ENCODE data around the gene TMEM63A.

Gene TMEM63A

DNA sequence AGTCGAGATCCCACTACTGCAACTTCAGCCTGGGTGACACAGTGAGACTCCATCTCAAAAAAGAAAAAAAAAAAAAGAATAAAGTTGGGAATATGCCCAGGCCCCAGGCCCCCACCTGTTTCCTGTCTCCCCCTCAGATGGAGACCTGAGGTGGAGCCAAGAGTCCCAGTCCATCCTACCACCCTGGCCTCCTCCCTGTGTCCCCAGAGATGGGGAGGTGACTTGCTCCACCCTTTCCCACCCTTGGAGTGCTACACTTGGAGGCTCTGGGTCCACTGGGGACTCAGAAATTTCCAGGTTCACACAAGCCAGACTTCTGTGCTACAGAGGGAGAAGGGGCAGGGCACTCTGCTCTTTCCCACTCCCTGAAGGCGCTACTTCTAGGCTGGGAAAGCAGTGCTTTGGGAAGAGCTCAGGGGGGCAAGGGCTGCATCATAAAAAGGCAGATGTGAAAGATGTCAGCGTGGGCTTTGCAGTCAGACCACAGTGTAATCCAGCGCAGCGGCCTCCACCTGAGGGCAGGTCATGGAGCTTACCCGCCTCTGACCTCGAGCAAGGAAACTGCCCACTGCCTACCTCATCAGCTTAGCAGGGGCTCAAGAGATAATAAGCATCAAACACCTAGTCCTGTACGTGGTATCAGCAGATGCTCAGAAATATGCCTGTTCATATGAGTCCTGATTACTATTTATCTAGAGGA is 13.4 kb downstream of the TMEM63A start:
- Histone ChIP-seq H3K4me2 (ENCODE audit: low read length) (no peak overlapping the region), H3K23ac (ENCODE audit: low read length) (no peak overlapping the region), H2BK5ac (ENCODE audit: low read depth, low read length, poor library complexity) (no peak overlapping the region), H2BK12ac (ENCODE audit: low read length) (no peak overlapping the region), H3K9ac (ENCODE audit: low read length) (no peak overlapping the region), H4K12ac (ENCODE audit: low read depth, low read length) (no peak overlapping the region), H3K27ac (ENCODE audit: low read depth, low read length) (no peak overlapping the region), H3K79me1 (ENCODE audit: low read length) (no peaks in the 10 kb centered on the region), H4K8ac (ENCODE audit: low read depth, low read length) (no peak overlapping the region), H2AFZ (ENCODE audit: insufficient read depth, low read length, poor library complexity) (no peak overlapping the region), H3K18ac (ENCODE audit: low read length) (no peak overlapping the region), H3K14ac (ENCODE audit: low read length) (no peak overlapping the region), H3K4me1 (ENCODE audit: control insufficient read depth in 1 of 2, insufficient read depth in 2 of 2, low read length in 2 of 2) (peaks cover 2 to 3% of the 10 kb centered on the region in 2 experiments), H3K4ac (ENCODE audit: low read depth, low read length) (no peak overlapping the region), H3K27me3 (ENCODE audit: insufficient read depth, low read length) (no peaks in the 10 kb centered on the region), H2AK5ac (ENCODE audit: low read length) (no peak overlapping the region), H4K91ac (ENCODE audit: low read depth, low read length) (no peak overlapping the region), H3K4me3 (ENCODE audit: low read depth, low read length) (no peak overlapping the region), H3K36me3 (ENCODE audit: control insufficient read depth in 1 of 2, insufficient read depth in 2 of 2, low read length in 2 of 2) (peaks cover 35 to 43% of the 10 kb centered on the region in 2 experiments), H2BK120ac (ENCODE audit: insufficient read depth, low read length, poor library complexity) (no peak overlapping the region), H3K79me2 (ENCODE audit: control insufficient read depth, insufficient read depth, low read length, poor library complexity) (no peaks in the 10 kb centered on the region), H3K9me3 (ENCODE audit: insufficient read depth, low read depth, low read length) (peaks cover 1% of the 10 kb centered on the region)
- WGBS (ENCODE audit: extremely low coverage, insufficient coverage, insufficient read length), result no CpG with 5 or more reads among the region's 8 CpGs
- no peak for DNase-seq

DNA sequence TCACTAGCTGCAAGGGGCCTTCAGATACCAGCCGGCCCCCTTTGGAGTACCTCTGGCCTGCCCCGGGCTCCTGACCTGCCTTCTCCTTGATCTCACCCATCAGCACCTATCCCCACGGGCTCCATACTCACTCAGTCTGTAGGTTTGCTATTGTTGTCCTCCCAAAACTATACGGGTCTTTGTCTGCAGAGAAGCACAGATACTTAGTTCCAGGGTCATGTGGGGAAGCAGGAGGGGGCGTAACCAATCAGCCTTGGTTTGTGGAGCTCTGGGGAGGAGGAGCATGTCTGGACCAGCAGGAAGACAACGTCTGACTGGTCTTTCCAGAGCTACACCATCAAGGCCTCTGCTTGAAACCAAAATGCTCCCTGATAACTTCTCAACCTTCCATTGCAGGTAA is 15.2 kb downstream of the TMEM63A start:
- Histone ChIP-seq H2AFZ (ENCODE audit: insufficient read depth, low read length, poor library complexity) (no peak overlapping the region), H2BK5ac (ENCODE audit: low read depth, low read length, poor library complexity) (no peak overlapping the region), H3K36me3 (ENCODE audit: control insufficient read depth in 1 of 2, insufficient read depth in 2 of 2, low read length in 2 of 2) (peaks cover 38 to 50% of the 10 kb centered on the region in 2 experiments), H4K12ac (ENCODE audit: low read depth, low read length) (no peak overlapping the region), H2BK120ac (ENCODE audit: insufficient read depth, low read length, poor library complexity) (no peak overlapping the region), H3K4me3 (ENCODE audit: low read depth, low read length) (no peak overlapping the region), H3K14ac (ENCODE audit: low read length) (no peak overlapping the region), H3K9ac (ENCODE audit: low read length) (no peak overlapping the region), H2BK12ac (ENCODE audit: low read length) (no peak overlapping the region), H3K4me1 (ENCODE audit: control insufficient read depth in 1 of 2, insufficient read depth in 2 of 2, low read length in 2 of 2) (no peaks in the 10 kb centered on the region), H3K18ac (ENCODE audit: low read length) (no peak overlapping the region), H3K9me3 (ENCODE audit: insufficient read depth, low read depth, low read length) (peaks cover 1% of the 10 kb centered on the region), H3K4me2 (ENCODE audit: low read length) (no peak overlapping the region), H4K91ac (ENCODE audit: low read depth, low read length) (no peak overlapping the region), H3K79me1 (ENCODE audit: low read length) (no peaks in the 10 kb centered on the region), H4K8ac (ENCODE audit: low read depth, low read length) (no peak overlapping the region), H2AK5ac (ENCODE audit: low read length) (no peak overlapping the region), H3K4ac (ENCODE audit: low read depth, low read length) (no peak overlapping the region), H3K79me2 (ENCODE audit: control insufficient read depth, insufficient read depth, low read length, poor library complexity) (no peaks in the 10 kb centered on the region), H3K27me3 (ENCODE audit: insufficient read depth, low read length) (no peaks in the 10 kb centered on the region), H3K27ac (ENCODE audit: low read depth, low read length) (no peak overlapping the region), H3K23ac (ENCODE audit: low read length) (no peak overlapping the region)
- DNase-seq, result no peak
- WGBS (ENCODE audit: extremely low coverage, insufficient coverage, insufficient read length), result no CpG with 5 or more reads among the region's 6 CpGs

DNA sequence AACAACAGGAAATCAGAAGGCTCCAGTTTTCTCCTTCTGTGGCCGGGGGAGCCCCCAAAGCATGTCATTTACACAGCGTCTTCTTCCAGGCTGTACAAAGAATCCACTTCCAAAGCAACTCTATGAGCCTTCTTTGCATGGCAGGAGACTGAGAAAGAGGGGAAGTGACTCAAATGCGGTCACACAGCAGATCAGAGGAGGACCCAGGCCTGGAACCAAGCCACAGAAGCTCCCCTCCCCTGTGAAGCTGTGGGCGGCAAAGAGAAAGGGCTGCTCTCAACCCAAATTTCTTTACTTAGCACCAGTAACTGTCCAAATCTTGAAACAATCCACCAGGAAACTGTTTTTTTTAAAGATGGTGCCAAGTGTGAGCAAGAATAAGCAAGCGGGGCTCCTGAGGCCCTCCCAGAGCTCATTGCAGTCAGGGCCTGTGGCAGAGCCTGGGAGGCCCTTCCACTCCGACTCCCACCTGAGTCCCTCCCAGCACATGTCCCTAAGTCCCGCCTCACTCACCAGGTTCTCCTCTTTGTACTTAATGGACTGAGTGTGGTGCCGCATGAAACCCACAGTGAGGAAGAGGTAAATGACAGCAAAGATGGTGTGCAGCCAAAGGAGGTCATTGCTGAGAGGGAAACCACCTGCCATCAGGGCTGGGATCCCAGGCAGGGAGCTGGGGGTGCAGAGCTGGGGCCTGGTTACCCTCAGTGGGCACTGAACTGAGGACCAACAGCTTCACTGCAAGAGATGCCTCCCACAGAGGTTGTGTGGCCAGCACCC is 15.9 kb downstream of the TMEM63A start:
- Histone ChIP-seq H4K91ac (ENCODE audit: low read depth, low read length) (no peak overlapping the region), H2AK5ac (ENCODE audit: low read length) (no peak overlapping the region), H3K27ac (ENCODE audit: low read depth, low read length) (no peak overlapping the region), H3K27me3 (ENCODE audit: insufficient read depth, low read length) (no peaks in the 10 kb centered on the region), H3K4me3 (ENCODE audit: low read depth, low read length) (no peak overlapping the region), H3K9ac (ENCODE audit: low read length) (no peak overlapping the region), H4K12ac (ENCODE audit: low read depth, low read length) (no peak overlapping the region), H2BK5ac (ENCODE audit: low read depth, low read length, poor library complexity) (no peak overlapping the region), H3K79me2 (ENCODE audit: control insufficient read depth, insufficient read depth, low read length, poor library complexity) (no peaks in the 10 kb centered on the region), H3K36me3 (ENCODE audit: control insufficient read depth in 1 of 2, insufficient read depth in 2 of 2, low read length in 2 of 2) (peaks cover 41 to 53% of the 10 kb centered on the region in 2 experiments), H3K4me1 (ENCODE audit: control insufficient read depth in 1 of 2, insufficient read depth in 2 of 2, low read length in 2 of 2) (no peaks in the 10 kb centered on the region), H3K18ac (ENCODE audit: low read length) (no peak overlapping the region), H3K4me2 (ENCODE audit: low read length) (no peak overlapping the region), H2BK120ac (ENCODE audit: insufficient read depth, low read length, poor library complexity) (no peak overlapping the region), H3K4ac (ENCODE audit: low read depth, low read length) (no peak overlapping the region), H3K14ac (ENCODE audit: low read length) (no peak overlapping the region), H2AFZ (ENCODE audit: insufficient read depth, low read length, poor library complexity) (no peak overlapping the region), H3K79me1 (ENCODE audit: low read length) (no peaks in the 10 kb centered on the region), H4K8ac (ENCODE audit: low read depth, low read length) (no peak overlapping the region), H3K9me3 (ENCODE audit: insufficient read depth, low read depth, low read length) (no peaks in the 10 kb centered on the region), H2BK12ac (ENCODE audit: low read length) (no peak overlapping the region), H3K23ac (ENCODE audit: low read length) (no peak overlapping the region)
- peak in 1 of 2 donors; percentile 5 for DNase-seq
- WGBS (ENCODE audit: extremely low coverage, insufficient coverage, insufficient read length), result no CpG with 5 or more reads among the region's 8 CpGs

DNA sequence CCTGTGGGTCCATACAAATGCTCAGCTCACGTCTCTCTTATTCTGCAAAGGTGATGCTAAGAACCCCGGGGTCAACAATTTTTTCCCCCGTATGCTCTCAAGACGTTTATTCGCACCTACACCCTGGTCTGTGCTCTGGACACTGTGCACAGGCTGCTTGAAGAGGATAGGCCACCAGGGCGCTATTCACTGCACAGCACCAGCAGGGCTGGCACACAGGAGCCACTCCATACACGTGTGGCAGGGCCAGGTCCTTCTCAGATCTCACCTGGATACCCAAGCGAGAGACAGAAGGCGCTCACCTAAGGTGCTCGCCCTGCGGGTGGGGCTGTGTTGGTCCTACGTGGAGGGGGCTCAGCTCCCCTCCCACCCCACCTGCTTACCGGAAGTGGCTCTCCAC is 16.7 kb downstream of the TMEM63A start:
- WGBS (ENCODE audit: extremely low coverage, insufficient coverage, insufficient read length), result no CpG with 5 or more reads among the region's 13 CpGs

More for the DNA sequence above, 16.7 kb downstream of the TMEM63A start:
- no peak overlapping the region for H3K27ac ChIP-seq (ENCODE audit: low read depth, low read length)
- no peak overlapping the region for H4K8ac ChIP-seq (ENCODE audit: low read depth, low read length)
- no peak overlapping the region for H3K4me2 ChIP-seq (ENCODE audit: low read length)
- no peak overlapping the region for H2BK5ac ChIP-seq (ENCODE audit: low read depth, low read length, poor library complexity)
- no peak overlapping the region for H3K18ac ChIP-seq (ENCODE audit: low read length)
- no peak overlapping the region for H3K14ac ChIP-seq (ENCODE audit: low read length)
- H2AFZ ChIP-seq (ENCODE audit: insufficient read depth, low read length, poor library complexity), result no peak overlapping the region
- no peak overlapping the region for H3K4me3 ChIP-seq (ENCODE audit: low read depth, low read length)
- no peaks in the 10 kb centered on the region for H3K4me1 ChIP-seq (ENCODE audit: control insufficient read depth in 1 of 2, insufficient read depth in 2 of 2, low read length in 2 of 2)
- H3K79me1 ChIP-seq (ENCODE audit: low read length), result no peaks in the 10 kb centered on the region
- H4K91ac ChIP-seq (ENCODE audit: low read depth, low read length), result no peak overlapping the region
- no peak overlapping the region for H2BK120ac ChIP-seq (ENCODE audit: insufficient read depth, low read length, poor library complexity)
- H3K23ac ChIP-seq (ENCODE audit: low read length), result no peak overlapping the region
- no peaks in the 10 kb centered on the region for H3K9me3 ChIP-seq (ENCODE audit: insufficient read depth, low read depth, low read length)
- no peaks in the 10 kb centered on the region for H3K79me2 ChIP-seq (ENCODE audit: control insufficient read depth, insufficient read depth, low read length, poor library complexity)
- no peak overlapping the region for H2BK12ac ChIP-seq (ENCODE audit: low read length)
- H3K9ac ChIP-seq (ENCODE audit: low read length), result no peak overlapping the region
- H4K12ac ChIP-seq (ENCODE audit: low read depth, low read length), result no peak overlapping the region
- no peaks in the 10 kb centered on the region for H3K27me3 ChIP-seq (ENCODE audit: insufficient read depth, low read length)
- H3K4ac ChIP-seq (ENCODE audit: low read depth, low read length), result no peak overlapping the region
- DNase-seq, result no peak
- peaks cover 43 to 59% of the 10 kb centered on the region in 2 experiments for H3K36me3 ChIP-seq (ENCODE audit: control insufficient read depth in 1 of 2, insufficient read depth in 2 of 2, low read length in 2 of 2)
- no peak overlapping the region for H2AK5ac ChIP-seq (ENCODE audit: low read length)
